Stimulated activated CD4-positive, alpha-beta T cell treated with anti-CD3 and anti-CD28 coated beads, TNF-alpha, amount 100 ng/mL, for 48 hours (primary cell): ENCODE measurements around the gene ARTN.
A peak's percentile ranks its signal among the peaks of the same experiment; 100 is the strongest.

ENCODE experiments used
- DNase-seq, 3 donors: peaks; one replicate each; pipeline ENCODE4 v3.0.0-alpha.2; 2020; ENCODE audit warnings: low read depth in 3 of 3

Gene ARTN

GRCh38 chr1:43924516-43924915, 9.1 kb upstream of the ARTN start:
- no peak for DNase-seq

- DNase-seq, result no peak
These were observed 7.8 kb upstream of the ARTN start for GRCh38 chr1:43925846-43926245.

DNA sequence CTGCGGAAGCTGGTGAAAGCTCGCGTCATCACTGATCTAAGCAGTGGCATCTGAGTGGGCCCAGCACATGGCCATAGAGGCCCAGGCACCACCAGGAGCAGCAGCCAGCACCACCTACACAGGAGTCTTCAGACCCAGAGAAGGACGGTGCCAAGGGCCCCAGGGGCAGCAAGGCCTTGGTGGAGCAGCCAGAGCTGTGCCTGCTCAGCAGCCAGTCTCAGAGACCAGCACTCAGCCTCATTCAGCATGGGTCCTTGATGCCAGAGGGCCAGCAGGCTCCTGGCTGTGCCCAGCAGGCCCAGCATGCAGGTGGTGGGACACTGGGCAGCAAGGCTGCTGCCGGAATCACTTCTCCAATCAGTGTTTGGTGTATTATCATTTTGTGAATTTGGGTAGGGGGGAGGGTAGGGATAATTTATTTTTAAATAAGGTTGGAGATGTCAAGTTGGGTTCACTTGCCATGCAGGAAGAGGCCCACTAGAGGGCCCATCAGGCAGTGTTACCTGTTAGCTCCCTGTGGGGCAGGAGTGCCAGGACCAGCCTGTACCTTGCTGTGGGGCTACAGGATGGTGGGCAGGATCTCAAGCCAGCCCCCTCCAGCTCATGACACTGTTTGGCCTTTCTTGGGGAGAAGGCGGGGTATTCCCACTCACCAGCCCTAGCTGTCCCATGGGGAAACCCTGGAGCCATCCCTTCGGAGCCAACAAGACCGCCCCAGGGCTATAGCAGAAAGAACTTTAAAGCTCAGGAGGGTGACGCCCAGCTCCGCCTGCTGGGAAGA, 3.2 kb upstream of the ARTN start:
- DNase-seq, result no peak

DNA sequence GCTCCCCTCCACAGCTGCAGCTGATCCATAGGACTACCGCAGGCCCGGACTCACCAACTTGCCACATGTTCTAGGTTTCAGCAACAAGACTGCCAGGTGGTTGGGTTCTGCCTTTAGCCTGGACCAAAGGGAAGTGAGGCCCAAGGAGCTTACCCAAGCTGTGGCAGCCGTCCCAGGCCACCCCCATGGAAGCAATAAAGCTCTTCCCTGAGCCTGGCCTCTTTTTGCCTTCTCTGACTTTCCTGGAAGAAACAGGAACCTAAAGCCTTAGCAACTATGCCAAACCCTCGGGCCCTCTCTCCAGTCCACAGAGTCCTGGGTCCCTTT, 2.7 kb upstream of the ARTN start:
- no peak for DNase-seq

GRCh38 chr1:43931711-43932660, 1.6 kb upstream of the ARTN start:
- DNase-seq, result no peak

DNA sequence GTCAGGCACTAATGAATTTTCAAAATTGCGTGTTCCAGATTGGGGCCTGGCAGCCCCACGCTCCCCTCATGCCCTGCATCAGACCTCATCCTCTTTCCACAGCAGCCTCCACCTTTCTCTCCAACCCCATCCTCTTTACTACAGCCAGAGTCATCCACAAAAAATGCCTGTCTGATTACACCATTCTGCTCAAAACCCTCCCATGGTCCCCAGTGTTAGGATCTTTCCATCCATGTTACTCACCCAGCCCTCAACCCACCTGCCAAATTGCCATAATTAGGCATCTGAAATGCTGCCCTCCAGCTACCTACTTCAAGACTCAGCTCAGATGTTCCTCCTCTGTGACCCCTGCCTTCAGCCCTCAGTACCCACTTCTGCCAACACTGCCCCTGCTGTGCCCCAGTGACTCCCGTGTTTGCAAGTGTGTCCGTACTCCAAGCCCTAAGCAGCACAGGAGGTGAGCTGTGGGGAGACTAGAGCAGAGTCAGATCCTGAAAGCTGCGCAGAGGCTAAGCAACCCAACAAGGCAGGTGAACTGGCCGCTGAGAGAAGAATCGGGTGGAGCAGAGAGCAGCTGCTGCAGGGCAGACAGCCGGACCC, 715 bp upstream of the ARTN start:
- DNase-seq, result no peak

DNA sequence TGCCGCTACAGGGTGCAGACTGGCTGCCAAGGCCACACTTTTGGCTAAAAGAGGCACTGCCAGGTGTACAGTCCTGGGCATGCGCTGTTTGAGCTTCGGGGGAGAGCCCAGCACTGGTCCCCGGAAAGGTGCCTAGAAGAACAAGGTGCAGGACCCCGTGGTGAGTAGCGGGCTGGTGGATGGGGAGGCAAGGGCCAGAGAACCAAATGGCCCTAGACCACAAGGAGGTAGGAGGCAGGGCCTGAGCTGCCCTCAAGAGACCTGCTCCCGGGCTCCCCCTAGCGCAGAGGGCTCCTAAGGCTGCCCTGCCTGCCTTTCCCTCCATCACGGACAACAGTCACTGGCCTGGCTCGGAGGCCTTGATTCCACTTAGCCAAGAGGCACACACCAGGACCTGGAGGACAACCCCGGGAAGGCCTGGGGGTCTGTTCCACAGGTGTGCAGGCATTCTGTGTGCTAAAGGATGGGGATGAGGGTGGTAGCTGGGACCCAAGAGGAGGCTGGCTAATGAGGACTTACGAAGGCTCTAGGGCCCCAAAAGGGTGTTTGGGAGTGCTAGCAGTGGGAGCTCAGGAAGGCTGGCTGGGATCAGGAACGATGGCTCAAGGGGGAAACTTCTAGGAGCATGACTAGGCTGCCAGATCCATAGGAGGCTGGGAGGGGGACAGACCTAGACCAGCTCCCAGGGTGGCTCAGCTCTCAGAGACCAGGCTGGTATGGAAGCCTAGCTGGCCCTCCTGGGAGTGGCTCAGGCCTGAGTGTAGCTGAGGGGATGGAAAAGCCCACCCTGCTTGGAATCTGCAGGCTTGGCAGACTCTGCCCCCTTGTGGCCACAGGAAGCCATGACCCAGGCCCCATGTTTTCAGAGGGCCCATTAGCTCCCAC, 742 bp downstream of the ARTN start:
- DNase-seq, result peak in 2 of 3 donors; percentile 33 to 68

DNA sequence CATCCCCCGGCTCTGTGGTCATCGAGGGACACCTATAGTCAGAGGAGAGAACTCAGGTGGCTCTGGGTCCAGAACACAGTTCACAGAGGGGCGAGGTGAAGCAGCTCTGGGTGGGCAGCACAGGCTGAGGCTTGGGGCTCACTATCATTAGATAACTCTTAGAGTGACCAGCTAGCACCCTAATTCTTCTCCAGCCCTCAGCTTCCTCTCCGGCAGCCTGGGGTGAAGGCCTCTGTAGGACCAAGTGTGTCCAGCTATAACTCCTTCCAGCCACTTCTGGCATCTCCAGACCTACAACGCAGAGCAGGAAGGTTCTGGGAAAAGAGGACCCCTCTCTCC, 1.4 kb downstream of the ARTN start:
- no peak for DNase-seq

DNA sequence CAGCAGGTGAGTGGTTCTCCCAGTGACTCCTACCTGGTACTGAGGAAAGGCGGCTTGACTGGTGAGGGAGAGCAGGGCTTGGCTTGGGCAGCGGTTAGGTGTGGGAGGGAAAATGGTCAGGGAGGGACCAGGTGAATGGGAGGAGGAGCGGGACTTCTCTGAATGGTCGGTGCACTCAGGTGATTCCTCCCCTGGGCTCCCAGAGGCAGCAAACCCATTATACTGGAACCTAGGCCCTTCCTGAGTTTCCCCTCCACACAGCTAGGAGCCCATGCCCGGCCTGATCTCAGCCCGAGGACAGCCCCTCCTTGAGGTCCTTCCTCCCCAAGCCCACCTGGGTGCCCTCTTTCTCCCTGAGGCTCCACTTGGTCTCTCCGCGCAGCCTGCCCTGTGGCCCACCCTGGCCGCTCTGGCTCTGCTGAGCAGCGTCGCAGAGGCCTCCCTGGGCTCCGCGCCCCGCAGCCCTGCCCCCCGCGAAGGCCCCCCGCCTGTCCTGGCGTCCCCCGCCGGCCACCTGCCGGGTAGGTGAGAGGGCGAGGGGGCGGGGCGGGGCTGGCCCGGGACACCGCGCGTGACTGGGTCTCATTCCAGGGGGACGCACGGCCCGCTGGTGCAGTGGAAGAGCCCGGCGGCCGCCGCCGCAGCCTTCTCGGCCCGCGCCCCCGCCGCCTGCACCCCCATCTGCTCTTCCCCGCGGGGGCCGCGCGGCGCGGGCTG, 2.3 kb downstream of the ARTN start:
- no peak for DNase-seq

GRCh38 chr1:43936431-43937151, 3.0 kb downstream of the ARTN start:
- no peak for DNase-seq

GRCh38 chr1:43937179-43937865, 3.7 kb downstream of the ARTN start:
- DNase-seq, result no peak

DNA sequence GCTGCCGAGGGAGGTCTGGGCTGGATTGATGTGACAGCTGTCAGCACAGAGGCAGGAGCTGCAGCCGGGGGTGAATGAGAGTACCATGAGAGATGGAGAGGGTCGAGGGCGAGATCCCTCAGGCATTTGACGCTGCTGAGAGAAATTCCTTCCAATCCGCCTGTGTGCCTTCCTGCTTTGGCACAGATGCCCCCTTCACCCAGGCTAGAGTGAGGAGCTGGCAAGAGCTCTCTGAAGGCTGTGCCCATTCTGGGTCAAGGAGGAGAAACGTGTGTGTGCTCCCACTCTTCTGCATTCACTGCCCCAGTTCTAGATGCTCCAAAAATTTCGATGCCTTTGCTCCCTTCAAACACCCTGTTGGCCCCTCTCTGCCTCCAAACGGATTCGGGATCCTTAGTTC, 4.8 kb downstream of the ARTN start:
- DNase-seq, result no peak

DNA sequence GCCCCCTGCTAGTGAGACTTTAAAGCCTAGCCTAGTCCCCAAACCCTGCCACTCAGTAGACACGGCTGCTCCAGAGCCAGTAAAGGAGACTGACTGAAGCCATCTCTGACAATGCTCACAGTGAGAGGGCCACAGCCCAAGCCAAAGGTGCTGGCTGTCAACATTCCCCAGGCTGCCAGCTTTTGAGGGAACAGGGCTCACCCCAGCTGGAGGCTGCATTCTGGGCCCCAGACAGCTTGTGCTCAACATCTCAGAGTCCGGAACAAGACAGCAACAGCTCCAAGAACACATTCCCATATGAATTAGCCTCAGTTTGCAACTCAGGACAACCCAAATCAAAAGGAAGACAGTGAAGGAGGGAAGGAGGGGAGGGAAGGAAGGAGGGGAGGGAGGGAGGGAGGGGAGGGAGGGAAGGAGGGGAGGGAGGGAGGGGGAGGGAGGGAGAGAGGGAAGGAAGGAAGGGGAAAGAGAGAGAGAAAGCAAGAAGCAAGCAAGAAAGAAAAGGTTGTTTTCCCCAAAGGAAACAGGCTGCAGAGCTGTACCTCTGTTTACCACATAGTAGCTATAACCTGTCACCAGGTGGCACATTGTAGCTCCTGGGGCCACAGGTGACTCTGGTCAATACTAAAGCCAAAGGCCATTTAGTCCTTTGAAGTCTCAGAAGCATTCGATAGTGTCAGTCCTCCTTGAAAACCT, 5.4 kb downstream of the ARTN start:
- DNase-seq, result no peak

GRCh38 chr1:43942411-43942810, 8.8 kb downstream of the ARTN start:
- no peak for DNase-seq

DNA sequence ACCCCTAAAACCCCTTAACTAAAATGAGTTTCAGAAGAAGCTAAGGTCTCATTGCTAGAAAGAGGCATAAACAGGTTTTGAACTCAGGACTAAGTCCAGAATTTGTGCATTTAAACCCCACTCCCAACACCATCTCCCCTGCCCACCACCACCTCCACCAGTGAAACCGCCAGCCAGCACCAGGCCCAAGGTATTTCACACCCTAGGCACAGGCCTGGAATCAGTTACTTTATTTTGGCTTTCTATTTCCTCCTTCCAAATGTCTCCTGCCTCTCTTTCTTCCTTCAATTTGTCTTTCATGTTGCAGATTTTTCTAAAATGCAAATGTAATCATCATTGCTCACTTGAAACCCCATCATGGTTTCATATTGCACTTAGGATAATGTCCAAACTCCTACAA, 11.3 kb downstream of the ARTN start:
- no peak for DNase-seq

DNA sequence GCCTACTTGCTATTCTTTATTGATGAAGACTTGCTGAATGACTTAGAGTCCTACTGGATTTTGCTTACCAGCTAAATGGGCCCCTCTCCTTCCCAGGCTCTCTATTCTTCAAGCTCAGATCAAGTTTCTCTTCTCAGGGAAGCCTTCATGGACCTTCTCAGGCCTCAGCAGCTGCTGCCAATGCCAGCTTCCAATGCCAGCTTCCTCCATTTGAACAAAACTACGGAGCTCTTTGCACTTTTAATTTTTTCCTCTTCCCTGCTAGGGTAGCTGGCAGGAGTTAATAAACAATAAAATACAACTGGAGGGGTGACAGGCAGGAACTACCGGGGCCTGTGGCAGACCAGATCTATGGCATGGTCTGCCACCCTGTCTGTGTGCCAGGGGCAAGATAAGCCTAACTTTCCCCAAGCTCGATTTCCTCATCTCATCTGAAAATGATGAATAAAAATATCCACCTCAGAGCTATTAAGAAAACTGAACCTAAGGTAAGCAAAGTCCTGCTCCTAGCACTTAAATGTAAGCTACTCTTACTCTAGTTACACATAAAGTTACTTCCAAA, 12.2 kb downstream of the ARTN start:
- DNase-seq, result no peak

DNA sequence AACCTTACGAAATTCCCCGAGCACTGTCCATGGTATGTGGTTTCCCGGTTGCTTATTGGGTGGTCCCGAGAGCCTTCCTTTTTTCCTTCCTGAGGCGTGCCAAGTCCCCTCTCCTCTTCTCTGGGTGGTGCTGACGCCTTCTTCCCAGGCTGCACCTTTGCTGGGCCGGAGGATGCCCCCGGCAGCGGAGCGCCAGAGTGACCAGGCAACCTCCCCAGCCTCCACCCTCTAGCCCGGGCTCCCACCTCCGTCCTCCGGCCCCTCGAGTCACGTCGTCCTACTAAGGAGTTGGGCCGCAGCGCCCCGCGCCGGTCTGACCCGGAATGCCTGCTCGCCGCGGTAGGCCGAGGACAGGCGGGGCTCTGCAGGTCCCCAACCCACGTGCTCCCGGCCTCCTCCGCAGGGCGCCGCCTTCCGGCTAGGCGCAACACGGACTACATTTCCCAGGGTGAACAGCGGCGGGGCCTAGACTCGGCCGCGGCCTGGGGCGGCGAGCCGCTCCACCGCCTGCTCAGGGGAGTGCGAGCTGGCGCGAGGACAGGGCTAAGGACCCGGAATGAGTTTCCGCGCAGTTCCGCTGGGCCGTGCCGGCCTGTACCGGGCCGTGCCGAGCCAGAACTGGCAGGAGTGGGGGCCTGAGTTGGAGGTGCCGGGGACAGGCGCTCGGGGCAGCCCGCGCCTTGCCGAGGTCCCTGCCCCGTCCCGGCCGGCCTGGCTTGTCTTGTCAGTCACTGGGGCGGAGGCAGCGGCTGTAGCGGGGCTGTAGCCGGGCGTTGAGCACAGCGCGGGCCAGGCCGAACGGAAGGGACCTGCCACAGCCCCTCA, 12.8 kb downstream of the ARTN start, which contains the start of gene IPO13:
Gene IPO13, plus strand, starts transcription at position 715 of the 825 bp plus-strand sequence. CDS start 651 bp downstream, outside the sequence.
- DNase-seq, result peak; percentile 89 to 94 (median 92)
